Panc1 (cell line): ENCODE data around the gene ASXL3.

ENCODE experiments used
- CTCF ChIP-seq: fragments of 450-650 bp; IDR thresholded peaks from 2 replicates; pipeline ENCODE4 v1.5.1; 2017; ENCODE audit warnings: mild to moderate bottlenecking
- POLR2AphosphoS5 ChIP-seq: IDR thresholded peaks from 2 replicates; pipeline ENCODE4 v1.6.1; 2012; ENCODE audit warnings: mild to moderate bottlenecking, low read depth, low read length, moderate library complexity
- SIN3A ChIP-seq: IDR thresholded peaks from 2 replicates; pipeline ENCODE4 v1.6.1; 2012; ENCODE audit warnings: low read depth, mild to moderate bottlenecking, low read length, moderate library complexity, borderline replicate concordance; ENCODE audit not compliant: insufficient read depth
- TCF7L2 ChIP-seq: IDR thresholded peaks from 2 replicates; pipeline ENCODE4 v1.6.1; 2011; ENCODE audit warnings: mild to moderate bottlenecking, low read depth, low read length, inconsistent platforms

GRCh38 chr18:33647365-33647764, 69.3 kb downstream of the ASXL3 start:
- no peak for TF ChIP-seq CTCF
- TF ChIP-seq POLR2AphosphoS5 = no peak
- TF ChIP-seq TCF7L2 = no peak
- TF ChIP-seq SIN3A = no peak
